Keratinocyte (primary cell): ENCODE data around the gene TUBGCP5.

Experiments used
- EZH2 ChIP-seq: IDR thresholded peaks from one replicate; pipeline ENCODE4 v1.6.1; 2012; ENCODE audit warnings: inconsistent platforms, mild to moderate bottlenecking, low read length, moderate library complexity
- TF ChIP-seq, protein P1 (sequence below), 3 experiments: IDR thresholded peaks in 1 of 3; conservative IDR thresholded peaks in 1 of 3; optimal IDR thresholded peaks in 1 of 3; 2 replicates in 2 of 3; 3 replicates in 1 of 3; pipeline versions ENCODE3 to v1.5.1; 2011; ENCODE audit warnings: low read length in 3 of 3, mild to moderate bottlenecking in 3 of 3, moderate library complexity in 2 of 3, control low read depth in 1 of 3, inconsistent platforms in 1 of 3; ENCODE audit not compliant: insufficient read depth in 2 of 3; ENCODE audit errors: extremely low read depth in 1 of 3

- TF ChIP-seq, protein P1, sequence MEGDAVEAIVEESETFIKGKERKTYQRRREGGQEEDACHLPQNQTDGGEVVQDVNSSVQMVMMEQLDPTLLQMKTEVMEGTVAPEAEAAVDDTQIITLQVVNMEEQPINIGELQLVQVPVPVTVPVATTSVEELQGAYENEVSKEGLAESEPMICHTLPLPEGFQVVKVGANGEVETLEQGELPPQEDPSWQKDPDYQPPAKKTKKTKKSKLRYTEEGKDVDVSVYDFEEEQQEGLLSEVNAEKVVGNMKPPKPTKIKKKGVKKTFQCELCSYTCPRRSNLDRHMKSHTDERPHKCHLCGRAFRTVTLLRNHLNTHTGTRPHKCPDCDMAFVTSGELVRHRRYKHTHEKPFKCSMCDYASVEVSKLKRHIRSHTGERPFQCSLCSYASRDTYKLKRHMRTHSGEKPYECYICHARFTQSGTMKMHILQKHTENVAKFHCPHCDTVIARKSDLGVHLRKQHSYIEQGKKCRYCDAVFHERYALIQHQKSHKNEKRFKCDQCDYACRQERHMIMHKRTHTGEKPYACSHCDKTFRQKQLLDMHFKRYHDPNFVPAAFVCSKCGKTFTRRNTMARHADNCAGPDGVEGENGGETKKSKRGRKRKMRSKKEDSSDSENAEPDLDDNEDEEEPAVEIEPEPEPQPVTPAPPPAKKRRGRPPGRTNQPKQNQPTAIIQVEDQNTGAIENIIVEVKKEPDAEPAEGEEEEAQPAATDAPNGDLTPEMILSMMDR (optimal IDR thresholded peaks at IDR 0.05 in 1 of 3, IDR thresholded peaks at IDR 0.05 in 1 of 3, conservative IDR thresholded peaks at IDR 0.05 in 1 of 3; ENCODE audit: extremely low read depth in 1 of 3, insufficient read depth in 2 of 3, low read length in 3 of 3), result no peak
- no peak for TF ChIP-seq EZH2
Measured at GRCh38 chr15:22963641-22964040, 75.7 kb downstream of the TUBGCP5 start.
